A673 (cell line): ENCODE results near the gene PFKFB4. TPM values are rescaled to one million over a fixed set of nuclear protein-coding genes. Genes with fewer than 3 reads are reported as not detected.

ENCODE experiments used
- Bru-seq: library from RNA; stranded (reverse); fragments of 400-500 nt; gene quantifications from one replicate; lab custom pipeline; 2021; lab: Mats Ljungman, UMichigan
- BruChase-seq, 2 experiments: library from RNA; stranded (reverse); fragments of 400-500 nt; gene quantifications; one replicate each; lab custom pipeline; 2021; lab: Mats Ljungman, UMichigan
- BruUV-seq: library from RNA; stranded (reverse); fragments of 400-500 nt; replicated peaks from 2 replicates; lab custom pipeline; 2021; lab: Mats Ljungman, UMichigan
- CTCF ChIA-PET: fragments of 300-600 bp; sonication (Branson Sonifier 250); formaldehyde crosslinking; loops from one replicate; lab custom pipeline; 2022; ENCODE audit warnings: antibody characterized with exemption; lab: Charles Lee
- POLR2A ChIA-PET: fragments of 300-600 bp; sonication (Branson Sonifier 250); formaldehyde crosslinking; loops from one replicate; lab custom pipeline; 2022; ENCODE audit warnings: antibody characterized with exemption; ENCODE audit not compliant: low non-redundant PET; lab: Charles Lee
- DNase-seq: peaks from one replicate; pipeline ENCODE4 v3.0.0-alpha.2; 2015; ENCODE audit warnings: low spot score
- H3K27ac ChIP-seq: fragments of 200-600 bp; sonication (generic); 2 replicates; pipeline ENCODE4 v1.5.1; 2016; ENCODE audit warnings: mixed run types, low read depth, mild to moderate bottlenecking, mixed read lengths, antibody characterized with exemption, low read length; ENCODE audit not compliant: poor library complexity, severe bottlenecking
- H3K27me3 ChIP-seq: fragments of 200-600 bp; sonication (generic); replicated peaks from 2 replicates; pipeline ENCODE4 v1.6.1; 2017; ENCODE audit warnings: mixed run types, low read depth, mild to moderate bottlenecking, mixed read lengths, antibody characterized with exemption, low read length; ENCODE audit not compliant: insufficient read depth, poor library complexity
- H3K36me3 ChIP-seq: fragments of 200-600 bp; sonication (generic); 2 replicates; pipeline ENCODE4 v1.6.1; 2016; ENCODE audit warnings: mixed run types, mild to moderate bottlenecking, mixed read lengths, antibody characterized with exemption, low read length; ENCODE audit not compliant: insufficient read depth, poor library complexity, severe bottlenecking
- H3K4me1 ChIP-seq: fragments of 200-600 bp; sonication (generic); 2 replicates; pipeline ENCODE4 v1.6.1; 2017; ENCODE audit warnings: mixed run types, mild to moderate bottlenecking, mixed read lengths, antibody characterized with exemption, low read length; ENCODE audit not compliant: insufficient read depth, poor library complexity, severe bottlenecking
- H3K4me3 ChIP-seq: fragments of 200-600 bp; sonication (generic); 2 replicates; pipeline ENCODE4 v1.5.1; 2016; ENCODE audit warnings: low read depth, mixed run types, mild to moderate bottlenecking, mixed read lengths, low read length; ENCODE audit not compliant: poor library complexity, severe bottlenecking
- H3K9me3 ChIP-seq: fragments of 200-600 bp; sonication (generic); 2 replicates; pipeline ENCODE4 v1.6.1; 2016; ENCODE audit warnings: mixed run types, low read depth, mild to moderate bottlenecking, mixed read lengths, antibody characterized with exemption, low read length; ENCODE audit not compliant: poor library complexity, severe bottlenecking
- CTCF ChIP-seq: fragments of 300-800, 200-600 bp; sonication (generic); conservative IDR thresholded peaks from 2 replicates; pipeline ENCODE4 v1.5.1; 2017; ENCODE audit warnings: low read depth, mild to moderate bottlenecking, antibody characterized with exemption, low read length, moderate library complexity, mixed read lengths
- EZH2 ChIP-seq: fragments of 200-600 bp; sonication (generic); IDR thresholded peaks from 2 replicates; pipeline ENCODE4 v1.6.1; 2017; ENCODE audit warnings: borderline replicate concordance, low read depth, mild to moderate bottlenecking, mixed read lengths, antibody characterized with exemption, low read length; ENCODE audit not compliant: poor library complexity, severe bottlenecking
- intact Hi-C: fragments of 100-400 bp; cut with micrococcal nuclease; formaldehyde crosslinking; loops from one replicate; pipeline ENCODE4 v1.10.0; 2022; ENCODE audit not compliant: unreplicated experiment
- long read RNA-seq: library from polyadenylated mRNA; stranded (forward); transcript quantifications from one replicate; pipeline ENCODE4 v2.0.0, GENCODE V29; 2022
- total RNA-seq: library from RNA; stranded (reverse); gene quantifications from 2 replicates; pipeline ENCODE4 v1.2.3, GENCODE V29; 2021

The PFKFB4 gene
- total RNA-seq (5.0 and 7.2 TPM in 2 replicates), Bru-seq, nascent RNA (percentile 43 among the genes with signal in this experiment), BruChase-seq, experiment 1, labeled RNA remaining after a 2-hour chase (percentile 56 among the genes with signal in this experiment), BruChase-seq, experiment 2, labeled RNA remaining after a 6-hour chase (percentile 54 among the genes with signal in this experiment)
- long read RNA-seq, transcript PFKFB4-201 (14 exons, 3,586 nt): major isoform, 6 of 14 reads
- long read RNA-seq, partial matches to known transcripts: 2 of 14 reads
- long read RNA-seq, other reads (novel, unspliced or antisense): 6 of 14 reads

GRCh38 chr3:48556796-48557626 is at the start of gene PFKFB4:
TSS of gene PFKFB4 (minus strand) at chr3:48556803. CDS start at chr3:48556777, 26 bp downstream.
- ChIA-PET CTCF (interaction anchor here (0.7 to 1.0 kb wide), 2 partner anchors 121 to 191 kb away, joined by 4 to 5 read pairs; no protein-coding TSS in a partner anchor), POLR2A (no interaction called here)
- Histone ChIP-seq H3K27me3 (no peaks in the 10 kb centered on the region), H3K4me3 (peak within 1 kb of the TSS; percentile 60), H3K36me3 (no peaks in the 10 kb centered on the region), H3K27ac (peak within 1 kb of the TSS; percentile 38), H3K9me3 (no peaks in the 10 kb centered on the region), H3K4me1 (no peaks in the 10 kb centered on the region)
- BruUV-seq: no TSS peak
- intact Hi-C loops: no loop called here
- peak; percentile 96 for DNase-seq
- TF ChIP-seq EZH2 (no peak), CTCF (no peak)

- ChIA-PET CTCF (no interaction called here), POLR2A (no interaction called here)
- TF ChIP-seq CTCF (no peak), EZH2 (no peak)
- H3K36me3 ChIP-seq: peaks cover 36% of the 10 kb centered on the region
- H3K4me1 ChIP-seq: peaks cover 12% of the 10 kb centered on the region
- H3K4me3 ChIP-seq: no peak overlapping the region
- no peak for DNase-seq
- BruUV-seq: no TSS peak
- H3K27me3 ChIP-seq: no peaks in the 10 kb centered on the region
- intact Hi-C loops: no loop called here
- H3K27ac ChIP-seq: no peak overlapping the region
- H3K9me3 ChIP-seq: no peaks in the 10 kb centered on the region
Observed at GRCh38 chr3:48601622-48601994, 45.0 kb upstream of the PFKFB4 start.

GRCh38 chr3:48600711-48601621 is 44.4 kb upstream of the PFKFB4 start:
- BruUV-seq: no TSS peak
- POLR2A ChIA-PET: no interaction called here

More at GRCh38 chr3:48600711-48601621, 44.4 kb upstream of the PFKFB4 start:
- Histone ChIP-seq H3K4me3 (no peak overlapping the region), H3K27ac (no peak overlapping the region), H3K27me3 (no peaks in the 10 kb centered on the region), H3K36me3 (peaks cover 35% of the 10 kb centered on the region), H3K9me3 (no peaks in the 10 kb centered on the region), H3K4me1 (peaks cover 15% of the 10 kb centered on the region)
- DNase-seq: no peak
- TF ChIP-seq EZH2 (no peak), CTCF (no peak)
- CTCF ChIA-PET: no interaction called here
- intact Hi-C loops: no loop called here
